GM12872 (cell line): Measurements from ENCODE around the gene AP1G1.

ENCODE experiments used
- TF ChIP-seq, protein P1 (sequence below): IDR thresholded peaks from 3 replicates; pipeline ENCODE4 v1.5.1; 2011; ENCODE audit warnings: low read depth, mild to moderate bottlenecking, low read length, moderate library complexity; ENCODE audit not compliant: insufficient read depth

AP1G1 gene

DNA sequence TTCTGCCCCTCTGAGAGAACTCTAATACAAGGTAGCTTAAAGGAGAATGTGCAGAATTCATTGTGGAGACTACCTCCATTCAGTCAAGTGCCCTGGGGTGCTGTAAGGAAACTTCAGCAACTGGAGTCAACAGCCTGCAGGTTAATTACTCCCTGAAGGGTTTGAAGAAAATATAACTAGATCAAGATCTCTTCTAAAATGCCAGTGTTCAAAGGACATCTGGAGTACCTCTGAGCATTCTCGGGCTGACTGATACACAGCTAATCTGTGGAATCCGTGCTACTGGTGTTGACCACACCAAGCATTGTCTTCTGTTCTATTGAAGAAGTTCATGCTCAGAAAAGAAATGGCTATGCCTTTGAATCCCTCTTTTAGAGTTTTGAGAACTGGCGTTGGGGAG, 25.7 kb upstream of the AP1G1 start:
- TF ChIP-seq, protein P1, sequence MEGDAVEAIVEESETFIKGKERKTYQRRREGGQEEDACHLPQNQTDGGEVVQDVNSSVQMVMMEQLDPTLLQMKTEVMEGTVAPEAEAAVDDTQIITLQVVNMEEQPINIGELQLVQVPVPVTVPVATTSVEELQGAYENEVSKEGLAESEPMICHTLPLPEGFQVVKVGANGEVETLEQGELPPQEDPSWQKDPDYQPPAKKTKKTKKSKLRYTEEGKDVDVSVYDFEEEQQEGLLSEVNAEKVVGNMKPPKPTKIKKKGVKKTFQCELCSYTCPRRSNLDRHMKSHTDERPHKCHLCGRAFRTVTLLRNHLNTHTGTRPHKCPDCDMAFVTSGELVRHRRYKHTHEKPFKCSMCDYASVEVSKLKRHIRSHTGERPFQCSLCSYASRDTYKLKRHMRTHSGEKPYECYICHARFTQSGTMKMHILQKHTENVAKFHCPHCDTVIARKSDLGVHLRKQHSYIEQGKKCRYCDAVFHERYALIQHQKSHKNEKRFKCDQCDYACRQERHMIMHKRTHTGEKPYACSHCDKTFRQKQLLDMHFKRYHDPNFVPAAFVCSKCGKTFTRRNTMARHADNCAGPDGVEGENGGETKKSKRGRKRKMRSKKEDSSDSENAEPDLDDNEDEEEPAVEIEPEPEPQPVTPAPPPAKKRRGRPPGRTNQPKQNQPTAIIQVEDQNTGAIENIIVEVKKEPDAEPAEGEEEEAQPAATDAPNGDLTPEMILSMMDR: no peak

DNA sequence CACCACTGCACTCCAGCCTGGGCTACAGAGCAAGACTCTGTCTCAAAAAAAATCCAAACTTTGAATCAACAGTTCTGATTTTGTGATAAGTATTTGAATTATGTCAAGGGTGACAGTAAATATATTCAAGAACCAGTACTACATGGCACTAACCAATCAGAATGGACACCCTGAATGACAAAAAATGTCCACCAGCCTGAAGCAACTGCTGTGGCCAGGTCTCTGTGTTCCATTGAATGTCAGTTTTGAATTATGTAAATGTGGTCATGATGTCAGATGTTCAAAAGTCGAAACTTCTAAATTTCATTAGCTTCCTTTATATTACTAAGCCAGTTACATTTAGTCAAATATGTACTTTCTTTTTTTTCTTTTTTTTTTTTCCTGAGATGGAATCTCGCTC, 21.7 kb upstream of the AP1G1 start:
- TF ChIP-seq, protein P1: no peak

- TF ChIP-seq, protein P1: no peak
These were observed 17.9 kb upstream of the AP1G1 start for GRCh38 chr16:71826533-71827017.

- TF ChIP-seq, protein P1: no peak
These were observed 2.7 kb upstream of the AP1G1 start for GRCh38 chr16:71811261-71811803.

GRCh38 chr16:71807905-71808592, 585 bp downstream of the AP1G1 start:
- TF ChIP-seq, protein P1: no peak

- TF ChIP-seq, protein P1: no peak
These were observed 5.3 kb downstream of the AP1G1 start for GRCh38 chr16:71803305-71803690.

GRCh38 chr16:71796501-71797097, 12.0 kb downstream of the AP1G1 start:
- TF ChIP-seq, protein P1: no peak
